ENCODE results near the gene TNFAIP3.

- TF ChIP-seq CTCF (IDR thresholded peaks at IDR 0.05) (no peak), EZH2 (IDR thresholded peaks at IDR 0.05; ENCODE audit: borderline replicate concordance, insufficient read depth, low read depth, low read length, poor library complexity, severe bottlenecking) (no peak)
Observed at GRCh38 chr6:137902699-137903098, 35.6 kb downstream of the TNFAIP3 start.
